HUES48 (cell line): ENCODE measurements around the gene CXorf65.

ENCODE experiments used
- H3K27ac ChIP-seq: one replicate; pipeline ENCODE4 v1.7.0; 2013; ENCODE audit warnings: low read depth, low read length, inconsistent platforms
- H3K27me3 ChIP-seq: 2 replicates; pipeline ENCODE4 v1.6.1; 2013; ENCODE audit warnings: mild to moderate bottlenecking, low read length; ENCODE audit not compliant: control insufficient read depth, insufficient read depth
- H3K36me3 ChIP-seq: 2 replicates; pipeline ENCODE4 v1.6.1; 2013; ENCODE audit warnings: low read length; ENCODE audit not compliant: control insufficient read depth, insufficient read depth
- H3K4me1 ChIP-seq: 2 replicates; pipeline ENCODE4 v1.6.1; 2013; ENCODE audit warnings: mild to moderate bottlenecking, low read length; ENCODE audit not compliant: control insufficient read depth, insufficient read depth
- H3K4me3 ChIP-seq: 2 replicates; pipeline ENCODE4 v1.5.1; 2013; ENCODE audit warnings: mild to moderate bottlenecking, low read depth, low read length
- H3K9ac ChIP-seq: 2 replicates; pipeline ENCODE4 v1.6.1; 2013; ENCODE audit warnings: mild to moderate bottlenecking, low read depth, low read length, moderate library complexity
- H3K9me3 ChIP-seq: 2 replicates; pipeline ENCODE4 v1.6.1; 2013; ENCODE audit warnings: low read length; ENCODE audit not compliant: control insufficient read depth, insufficient read depth

The CXorf65 gene

GRCh38 chrX:71128915-71129765, 22.6 kb upstream of the CXorf65 start:
- H3K4me3 ChIP-seq = no peak overlapping the region
- no peaks in the 10 kb centered on the region for H3K4me1 ChIP-seq
- peaks cover 58% of the 10 kb centered on the region for H3K9me3 ChIP-seq
- H3K9ac ChIP-seq = no peak overlapping the region
- no peak overlapping the region for H3K27ac ChIP-seq
- peaks cover 83% of the 10 kb centered on the region for H3K36me3 ChIP-seq
- H3K27me3 ChIP-seq = no peaks in the 10 kb centered on the region

GRCh38 chrX:71128166-71128833, 21.8 kb upstream of the CXorf65 start:
- Histone ChIP-seq H3K4me1 (no peaks in the 10 kb centered on the region), H3K36me3 (peaks cover 87% of the 10 kb centered on the region)

GRCh38 chrX:71118985-71119535, 12.5 kb upstream of the CXorf65 start:
- Histone ChIP-seq H3K27ac (peak overlapping the region; percentile 83), H3K9ac (no peak overlapping the region), H3K4me3 (peak overlapping the region; percentile 66), H3K9me3 (peaks cover 46% of the 10 kb centered on the region), H3K27me3 (peaks cover 26% of the 10 kb centered on the region), H3K36me3 (peaks cover 36% of the 10 kb centered on the region), H3K4me1 (0 out of 2 replicates have a peak, but pooled peaks cover 6% of the 10 kb centered on the region)

More at GRCh38 chrX:71128166-71128833, 21.8 kb upstream of the CXorf65 start:
- Histone ChIP-seq H3K27me3 (no peaks in the 10 kb centered on the region), H3K4me3 (no peak overlapping the region), H3K9ac (no peak overlapping the region), H3K27ac (no peak overlapping the region), H3K9me3 (peaks cover 60% of the 10 kb centered on the region)

GRCh38 chrX:71118032-71118984, 11.8 kb upstream of the CXorf65 start, which contains the start of gene MED12:
TSS of gene MED12 (plus strand) at chrX:71118596. CDS start at chrX:71118755, 159 bp downstream.
- Histone ChIP-seq H3K4me3 (peak within 1 kb of the TSS; percentile 66), H3K4me1 (0 out of 2 replicates have a peak, but pooled peaks cover 6% of the 10 kb centered on the region), H3K36me3 (peaks cover 29% of the 10 kb centered on the region), H3K9me3 (peaks cover 47% of the 10 kb centered on the region), H3K9ac (peak within 1 kb of the TSS; percentile 45; the same call in 1 of the 2 replicates), H3K27ac (peak within 1 kb of the TSS; percentile 83), H3K27me3 (peaks cover 26% of the 10 kb centered on the region)

GRCh38 chrX:71117358-71117757, 10.8 kb upstream of the CXorf65 start:
- Histone ChIP-seq H3K9me3 (peaks cover 46% of the 10 kb centered on the region), H3K36me3 (peaks cover 19% of the 10 kb centered on the region), H3K9ac (no peak overlapping the region), H3K4me3 (peak overlapping the region; percentile 66), H3K27me3 (peaks cover 30% of the 10 kb centered on the region), H3K27ac (no peak overlapping the region), H3K4me1 (0 out of 2 replicates have a peak, but pooled peaks cover 6% of the 10 kb centered on the region)

GRCh38 chrX:71111921-71112431, 5.4 kb upstream of the CXorf65 start:
- Histone ChIP-seq H3K4me1 (no peaks in the 10 kb centered on the region), H3K27ac (no peak overlapping the region), H3K9ac (no peak overlapping the region), H3K9me3 (peaks cover 45% of the 10 kb centered on the region), H3K36me3 (no peaks in the 10 kb centered on the region), H3K27me3 (peaks cover 34% of the 10 kb centered on the region), H3K4me3 (no peak overlapping the region)

GRCh38 chrX:71111141-71111843, 4.8 kb upstream of the CXorf65 start, which contains the start of gene IL2RG:
TSS of gene IL2RG (minus strand) at chrX:71111577. CDS start at chrX:71111539, 38 bp downstream.
- no peaks in the 10 kb centered on the region for H3K36me3 ChIP-seq
- peaks cover 45% of the 10 kb centered on the region for H3K9me3 ChIP-seq
- H3K27me3 ChIP-seq = peaks cover 34% of the 10 kb centered on the region
- H3K9ac ChIP-seq = no peak within 1 kb of the TSS
- H3K4me1 ChIP-seq = no peaks in the 10 kb centered on the region
- no peak within 1 kb of the TSS for H3K27ac ChIP-seq
- H3K4me3 ChIP-seq = no peak within 1 kb of the TSS

- Histone ChIP-seq H3K9ac (no peak overlapping the region), H3K4me3 (no peak overlapping the region), H3K9me3 (peaks cover 56% of the 10 kb centered on the region), H3K27me3 (peaks cover 20% of the 10 kb centered on the region), H3K36me3 (no peaks in the 10 kb centered on the region), H3K4me1 (peaks cover 6% of the 10 kb centered on the region; the same call in 1 of the 2 replicates), H3K27ac (no peak overlapping the region)
Measured at GRCh38 chrX:71109051-71109450, 2.5 kb upstream of the CXorf65 start.

GRCh38 chrX:71107762-71108360, 1.3 kb upstream of the CXorf65 start:
- Histone ChIP-seq H3K4me3 (no peak overlapping the region), H3K4me1 (peaks cover 10% of the 10 kb centered on the region), H3K36me3 (no peaks in the 10 kb centered on the region), H3K27ac (no peak overlapping the region), H3K9me3 (peaks cover 49% of the 10 kb centered on the region), H3K27me3 (peaks cover 20% of the 10 kb centered on the region), H3K9ac (no peak overlapping the region)
